Common myeloid progenitor, CD34-positive (primary cell): ENCODE data around the gene TMEM61.

Experiments used
- CTCF ChIA-PET: fragments of 350-600 bp; sonication (Branson Sonifier 250); formaldehyde crosslinking; loops from one replicate; lab custom pipeline; 2021; ENCODE audit warnings: antibody characterized with exemption; lab: Charles Lee
- POLR2A ChIA-PET: fragments of 350-600 bp; sonication (Branson Sonifier 250); formaldehyde crosslinking; loops from one replicate; lab custom pipeline; 2021; ENCODE audit warnings: antibody characterized with exemption; lab: Charles Lee
- DNase-seq, 3 donors: peaks; one replicate each; pipeline versions ENCODE4 v3.0.0 to v3.0.0-alpha.2; 2013
- H3K27ac ChIP-seq, 2 experiments: 1 replicate in 1 of 2; 2 replicates in 1 of 2; pipeline ENCODE4 v1.7.0; 2013; ENCODE audit warnings: inconsistent platforms in 2 of 2, low read length in 2 of 2, mild to moderate bottlenecking in 2 of 2, low read depth in 1 of 2, moderate library complexity in 1 of 2; ENCODE audit not compliant: severe bottlenecking in 2 of 2, insufficient read depth in 1 of 2, poor library complexity in 1 of 2
- H3K27me3 ChIP-seq, 5 experiments: replicated peaks in 2 of 5; 1 replicate in 3 of 5; 2 replicates in 2 of 5; pipeline versions ENCODE4 v1.6.1 to v1.7.0; 2013; ENCODE audit warnings: low read length in 4 of 5, mild to moderate bottlenecking in 2 of 5, moderate library complexity in 2 of 5, inconsistent platforms in 1 of 5; ENCODE audit not compliant: insufficient read depth in 5 of 5, control insufficient read depth in 4 of 5
- H3K36me3 ChIP-seq, 4 experiments: 1 replicate in 2 of 4; 2 replicates in 2 of 4; pipeline versions ENCODE4 v1.6.1 to v1.7.0; 2013; ENCODE audit warnings: low read length in 3 of 4, control low read depth in 1 of 4, mild to moderate bottlenecking in 1 of 4; ENCODE audit not compliant: control insufficient read depth in 4 of 4, insufficient read depth in 4 of 4
- H3K4me1 ChIP-seq, 4 experiments: 1 replicate in 3 of 4; 2 replicates in 1 of 4; pipeline versions ENCODE4 v1.6.1 to v1.7.1; 2013; ENCODE audit warnings: low read length in 3 of 4, mild to moderate bottlenecking in 3 of 4, control low read depth in 1 of 4, inconsistent platforms in 1 of 4, moderate library complexity in 1 of 4; ENCODE audit not compliant: control insufficient read depth in 4 of 4, insufficient read depth in 4 of 4; ENCODE audit errors: control extremely low read depth in 1 of 4
- H3K4me3 ChIP-seq, 7 experiments: 1 replicate in 4 of 7; 2 replicates in 3 of 7; pipeline versions ENCODE4 v1.5.1 to v1.7.0; 2013; ENCODE audit warnings: mild to moderate bottlenecking in 7 of 7, low read length in 6 of 7, moderate library complexity in 6 of 7, inconsistent platforms in 2 of 7, low read depth in 2 of 7, control low read depth in 1 of 7; ENCODE audit not compliant: insufficient read depth in 4 of 7, control insufficient read depth in 1 of 7; ENCODE audit errors: extremely low read depth in 1 of 7
- H3K9me3 ChIP-seq, 5 experiments: 1 replicate in 4 of 5; 2 replicates in 1 of 5; pipeline versions ENCODE4 v1.6.1 to v1.7.1; 2013; ENCODE audit warnings: low read length in 4 of 5, mild to moderate bottlenecking in 2 of 5, inconsistent platforms in 1 of 5, low read depth in 1 of 5, moderate library complexity in 1 of 5; ENCODE audit not compliant: control insufficient read depth in 4 of 5, insufficient read depth in 2 of 5; ENCODE audit errors: control extremely low read depth in 1 of 5
- WGBS: methylation state at CpG from one replicate; pipeline ENCODE4 v1.1.5; 2013; ENCODE audit not compliant: insufficient coverage; 5-methylcytosine and 5-hydroxymethylcytosine counted together

Gene TMEM61

GRCh38 chr1:54981466-54981865 lies 1.0 kb downstream of the TMEM61 start:
- POLR2A ChIA-PET = no interaction called here
- H3K27ac ChIP-seq = no peak overlapping the region
- no peaks in the 10 kb centered on the region for H3K9me3 ChIP-seq
- H3K36me3 ChIP-seq = no peaks in the 10 kb centered on the region
- peaks cover 8 to 64% (median 23%) of the 10 kb centered on the region in 5 experiments for H3K27me3 ChIP-seq
- H3K4me3 ChIP-seq = no peak overlapping the region
- H3K4me1 ChIP-seq = peaks cover 0 to 9% (median 5%) of the 10 kb centered on the region in 4 experiments
- no peak for DNase-seq
- CTCF ChIA-PET = interaction anchor here (1.1 to 1.2 kb wide), 2 partner anchors 15 to 33 kb away, joined by 3 read pairs; no protein-coding TSS in a partner anchor
- WGBS = 100% methylated on average over 6 of the region's 8 CpGs

DNA sequence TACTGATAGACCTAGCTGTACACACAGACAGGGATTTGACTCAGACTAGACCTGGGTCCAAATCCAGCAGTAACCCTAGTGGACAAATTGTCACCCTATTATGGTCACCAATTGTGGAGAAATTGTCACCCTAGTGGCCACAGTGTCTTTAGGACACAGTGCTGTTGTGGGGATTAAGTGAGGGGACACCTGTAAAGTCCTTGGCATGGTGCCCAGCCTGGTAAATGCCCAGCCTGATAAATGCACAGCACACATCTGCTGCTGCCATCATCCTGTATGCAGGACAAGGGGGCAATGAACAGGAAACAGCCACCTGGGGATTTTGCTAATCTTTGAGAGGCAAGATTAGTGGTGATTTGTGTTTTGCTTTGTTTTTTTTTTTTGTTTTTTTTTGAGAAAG lies 2.3 kb downstream of the TMEM61 start:
- Histone ChIP-seq H3K36me3 (no peaks in the 10 kb centered on the region), H3K27ac (no peak overlapping the region), H3K9me3 (no peaks in the 10 kb centered on the region), H3K4me1 (peaks cover 0 to 9% (median 5%) of the 10 kb centered on the region in 4 experiments), H3K4me3 (no peak overlapping the region), H3K27me3 (peaks cover 8 to 62% (median 21%) of the 10 kb centered on the region in 5 experiments)
- peak; percentile 8 to 51 (median 32) for DNase-seq
- POLR2A ChIA-PET = no interaction called here
- CTCF ChIA-PET = interaction anchor here (1.1 kb wide), 1 partner anchor 14 kb away, joined by 3 read pairs; no protein-coding TSS in a partner anchor

- Histone ChIP-seq H3K4me1 (peaks cover 0 to 9% (median 5%) of the 10 kb centered on the region in 4 experiments), H3K9me3 (no peaks in the 10 kb centered on the region), H3K27ac (no peak overlapping the region), H3K36me3 (no peaks in the 10 kb centered on the region), H3K4me3 (no peak overlapping the region), H3K27me3 (peaks cover 8 to 49% (median 16%) of the 10 kb centered on the region in 5 experiments)
- no peak for DNase-seq
- CTCF ChIA-PET = interaction anchor here (0.6 to 1.9 kb wide), 5 partner anchors 11 to 48 kb away, joined by 3 to 6 read pairs (median 3); no protein-coding TSS in a partner anchor
- POLR2A ChIA-PET = interaction anchor here (0.6 kb wide), 1 partner anchor 184 kb away, joined by 4 read pairs; no protein-coding TSS in a partner anchor
- WGBS = 82% methylated on average over 4 of the region's 7 CpGs
Measured at GRCh38 chr1:54984131-54984842, 3.9 kb downstream of the TMEM61 start.

DNA sequence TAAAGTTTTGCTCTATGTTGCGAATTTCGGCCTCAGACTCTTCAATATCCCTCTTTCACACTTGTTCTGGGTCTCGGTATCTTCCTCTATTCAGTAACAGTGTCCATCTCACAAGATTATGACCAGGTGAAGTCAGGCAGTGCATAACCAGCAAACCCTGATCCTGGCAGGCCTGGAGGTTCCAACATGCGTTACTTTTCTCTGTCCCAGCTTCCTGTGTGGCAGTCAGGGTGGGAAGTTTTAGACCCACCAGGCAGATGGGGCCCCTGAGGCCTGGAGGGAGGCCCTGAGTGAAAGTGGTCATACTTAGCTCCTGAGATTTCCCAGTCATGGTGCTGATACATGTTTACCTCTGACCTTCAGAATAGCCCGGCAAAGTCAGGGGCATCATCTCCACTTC lies 5.1 kb downstream of the TMEM61 start:
- ChIA-PET CTCF (interaction anchor here (13.1 kb wide), 1 partner anchor 39 kb away, joined by 235 read pairs; no protein-coding TSS in a partner anchor), POLR2A (no interaction called here)
- DNase-seq = no peak
- Histone ChIP-seq H3K27me3 (peaks cover 2 to 36% (median 8%) of the 10 kb centered on the region in 5 experiments), H3K4me3 (no peak overlapping the region), H3K27ac (no peak overlapping the region), H3K9me3 (no peaks in the 10 kb centered on the region), H3K4me1 (peaks cover 0 to 3% (median under 1%) of the 10 kb centered on the region in 4 experiments), H3K36me3 (no peaks in the 10 kb centered on the region)
- WGBS = 98% methylated on average over 4 of the region's 5 CpGs

- no peak for DNase-seq
- Histone ChIP-seq H3K27ac (no peak overlapping the region), H3K9me3 (no peaks in the 10 kb centered on the region), H3K27me3 (peaks cover 2 to 31% (median 8%) of the 10 kb centered on the region in 5 experiments), H3K4me1 (no peaks in the 10 kb centered on the region), H3K4me3 (no peak overlapping the region), H3K36me3 (no peaks in the 10 kb centered on the region)
- WGBS = 89% methylated on average over 15 of the region's 15 CpGs
- CTCF ChIA-PET = interaction anchor here (1.0 to 13.1 kb wide), 4 partner anchors 10 to 39 kb away, joined by 4 to 235 read pairs (median 7); no protein-coding TSS in a partner anchor
- POLR2A ChIA-PET = no interaction called here
Measured at GRCh38 chr1:54986025-54986424, 5.6 kb downstream of the TMEM61 start.

DNA sequence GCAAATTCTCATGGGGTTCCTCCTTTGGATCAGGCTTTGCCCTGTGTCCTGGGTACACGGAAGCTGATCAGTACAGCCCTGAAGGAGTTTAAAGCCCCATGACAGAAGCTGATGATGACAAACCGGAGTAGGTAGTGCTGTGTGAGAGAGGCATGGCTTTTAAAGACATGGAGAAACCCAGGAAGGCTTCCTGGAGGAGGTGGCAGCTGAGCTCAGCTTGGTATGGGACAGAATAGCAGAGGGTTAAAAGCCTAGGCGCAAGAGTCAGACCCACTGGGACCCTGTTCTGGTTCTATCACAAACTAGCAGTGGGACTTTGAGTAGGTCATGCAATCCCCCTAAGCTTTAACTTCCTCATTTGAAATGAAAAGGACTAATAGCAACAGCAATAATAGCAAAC lies 6.1 kb downstream of the TMEM61 start:
- Histone ChIP-seq H3K9me3 (no peaks in the 10 kb centered on the region), H3K4me3 (no peak overlapping the region), H3K4me1 (no peaks in the 10 kb centered on the region), H3K36me3 (no peaks in the 10 kb centered on the region), H3K27ac (no peak overlapping the region), H3K27me3 (peaks cover 2 to 26% (median 10%) of the 10 kb centered on the region in 5 experiments)
- WGBS = 97% methylated on average over 3 of the region's 3 CpGs
- POLR2A ChIA-PET = no interaction called here
- DNase-seq = peak in 1 of 3 donors; percentile 16
- CTCF ChIA-PET = interaction anchor here (1.0 to 13.1 kb wide), 4 partner anchors 10 to 40 kb away, joined by 4 to 235 read pairs (median 7); no protein-coding TSS in a partner anchor

GRCh38 chr1:54987427-54987826 lies 7.0 kb downstream of the TMEM61 start:
- no peak for DNase-seq
- CTCF ChIA-PET = interaction anchor here (1.0 to 13.1 kb wide), 6 partner anchors 8 to 41 kb away, joined by 3 to 235 read pairs (median 4); no protein-coding TSS in a partner anchor
- no peak overlapping the region for H3K4me3 ChIP-seq
- H3K4me1 ChIP-seq = no peaks in the 10 kb centered on the region
- H3K36me3 ChIP-seq = no peaks in the 10 kb centered on the region
- peaks cover 2 to 17% (median 8%) of the 10 kb centered on the region in 5 experiments for H3K27me3 ChIP-seq
- H3K27ac ChIP-seq = no peak overlapping the region
- 91% methylated on average over 2 of the region's 2 CpGs for WGBS
- POLR2A ChIA-PET = no interaction called here
- H3K9me3 ChIP-seq = no peaks in the 10 kb centered on the region
